Neuronal stem cell (in vitro differentiated cells): Measurements from ENCODE around the gene EBF4.

Experiments
- DNase-seq: peaks from one replicate; pipeline ENCODE4 v3.0.0-alpha.2; 2013; ENCODE audit warnings: low spot score
- H2AFZ ChIP-seq: one replicate; pipeline ENCODE4 v1.6.1; 2013; ENCODE audit warnings: mild to moderate bottlenecking, low read length, inconsistent platforms
- H2AK5ac ChIP-seq: 2 replicates; pipeline ENCODE4 v1.6.1; 2013; ENCODE audit warnings: low read depth, mild to moderate bottlenecking, inconsistent platforms, low read length, moderate library complexity, mixed read lengths
- H2BK120ac ChIP-seq: 2 replicates; pipeline ENCODE4 v1.6.1; 2013; ENCODE audit warnings: low read depth, mild to moderate bottlenecking, inconsistent platforms, low read length, moderate library complexity, mixed read lengths
- H2BK12ac ChIP-seq: one replicate; pipeline ENCODE4 v1.6.1; 2013; ENCODE audit warnings: low read length, inconsistent platforms
- H2BK15ac ChIP-seq: 2 replicates; pipeline ENCODE4 v1.6.1; 2013; ENCODE audit warnings: mild to moderate bottlenecking, low read length, inconsistent platforms, mixed read lengths
- H2BK5ac ChIP-seq: one replicate; pipeline ENCODE4 v1.6.1; 2013; ENCODE audit warnings: inconsistent platforms, mild to moderate bottlenecking, low read length, moderate library complexity
- H3K14ac ChIP-seq: one replicate; pipeline ENCODE4 v1.6.1; 2013; ENCODE audit warnings: low read length, inconsistent platforms
- H3K18ac ChIP-seq: 2 replicates; pipeline ENCODE4 v1.6.1; 2013; ENCODE audit warnings: low read length, inconsistent platforms
- H3K23ac ChIP-seq: 2 replicates; pipeline ENCODE4 v1.6.1; 2013; ENCODE audit warnings: low read depth, mild to moderate bottlenecking, mixed read lengths, low read length, inconsistent platforms; ENCODE audit not compliant: poor library complexity
- H3K27ac ChIP-seq: replicated peaks from 3 replicates; pipeline ENCODE4 v1.5.1; 2013; ENCODE audit warnings: low read length, inconsistent platforms
- H3K27me3 ChIP-seq, 3 experiments: 2 replicates each; pipeline ENCODE4 v1.6.1; 2013; ENCODE audit warnings: low read length in 3 of 3, mild to moderate bottlenecking in 2 of 3, inconsistent platforms in 1 of 3, low read depth in 1 of 3, mixed read lengths in 1 of 3, moderate library complexity in 1 of 3; ENCODE audit not compliant: control insufficient read depth in 3 of 3, insufficient read depth in 3 of 3
- H3K36me3 ChIP-seq, 2 donors: replicated peaks in 1 of 2; 2 replicates each; pipeline ENCODE4 v1.6.1; 2013; ENCODE audit warnings: low read length in 2 of 2; ENCODE audit not compliant: control insufficient read depth in 2 of 2, insufficient read depth in 2 of 2
- H3K4ac ChIP-seq: 2 replicates; pipeline ENCODE4 v1.6.1; 2013; ENCODE audit warnings: inconsistent platforms, mild to moderate bottlenecking, low read length, moderate library complexity
- H3K4me1 ChIP-seq, 2 donors: 1 replicate in 1 of 2; 2 replicates in 1 of 2; pipeline ENCODE4 v1.6.1; 2013; ENCODE audit warnings: low read length in 2 of 2, low read depth in 1 of 2; ENCODE audit not compliant: control insufficient read depth in 2 of 2, insufficient read depth in 1 of 2
- H3K4me2 ChIP-seq: one replicate; pipeline ENCODE4 v1.6.1; 2013; ENCODE audit warnings: mild to moderate bottlenecking, low read length, inconsistent platforms; ENCODE audit not compliant: insufficient read depth, poor library complexity, severe bottlenecking
- H3K4me3 ChIP-seq, 2 donors: 2 replicates each; pipeline ENCODE4 v1.5.1; 2013; ENCODE audit warnings: low read length in 2 of 2, mild to moderate bottlenecking in 2 of 2, inconsistent platforms in 1 of 2, moderate library complexity in 1 of 2
- H3K79me1 ChIP-seq: one replicate; pipeline ENCODE4 v1.6.1; 2013; ENCODE audit warnings: low read depth, mild to moderate bottlenecking, inconsistent platforms, low read length, moderate library complexity
- H3K9ac ChIP-seq: one replicate; pipeline ENCODE4 v1.6.1; 2013; ENCODE audit warnings: mild to moderate bottlenecking, low read depth, low read length, inconsistent platforms; ENCODE audit not compliant: poor library complexity
- H3K9me3 ChIP-seq, 2 donors: replicated peaks in 1 of 2; 2 replicates each; pipeline versions ENCODE3 to v1.6.1; 2013; ENCODE audit warnings: low read length in 2 of 2, mild to moderate bottlenecking in 2 of 2, inconsistent platforms in 1 of 2, low read depth in 1 of 2, mixed read lengths in 1 of 2, moderate library complexity in 1 of 2; ENCODE audit not compliant: control insufficient read depth in 2 of 2, insufficient read depth in 1 of 2
- H4K8ac ChIP-seq: one replicate; pipeline ENCODE4 v1.6.1; 2013; ENCODE audit warnings: low read depth, mild to moderate bottlenecking, inconsistent platforms, low read length, moderate library complexity
- H4K91ac ChIP-seq: one replicate; pipeline ENCODE4 v1.6.1; 2013; ENCODE audit warnings: low read length, low read depth, mild to moderate bottlenecking, inconsistent platforms; ENCODE audit not compliant: poor library complexity
- WGBS, 2 donors: extraction: QIAGEN DNeasy Blood & Tissue Kit; methylation state at CpG; one replicate each; pipeline ENCODE4 v1.1.7; 2013; ENCODE audit warnings: missing lambda C conversion rate in 2 of 2, mixed read lengths in 1 of 2; ENCODE audit not compliant: insufficient read length in 2 of 2, insufficient replicate concordance in 1 of 2; ENCODE audit errors: extremely low coverage in 2 of 2; 5-methylcytosine and 5-hydroxymethylcytosine counted together

EBF4 gene

GRCh38 chr20:2752567-2753460 is 60.2 kb downstream of the EBF4 start:
- no CpG with 5 or more reads among the region's 47 CpGs for WGBS, 2 donors
- DNase-seq, result peak; percentile 65

GRCh38 chr20:2753461-2754040 is 61.0 kb downstream of the EBF4 start:
- no peak overlapping the region for H2BK12ac ChIP-seq
- no peak overlapping the region for H4K91ac ChIP-seq
- peaks cover 4 to 7% of the 10 kb centered on the region in 2 donors for H3K4me1 ChIP-seq
- no peak overlapping the region for H3K23ac ChIP-seq
- H3K27ac ChIP-seq, result no peak overlapping the region
- H3K18ac ChIP-seq, result no peak overlapping the region
- H4K8ac ChIP-seq, result no peak overlapping the region
- no peak overlapping the region for H2AK5ac ChIP-seq
- H2BK120ac ChIP-seq, result no peak overlapping the region
- H3K9ac ChIP-seq, result no peak overlapping the region
- H2AFZ ChIP-seq, result no peak overlapping the region
- no peak overlapping the region for H3K4me3 ChIP-seq
- H2BK15ac ChIP-seq, result no peak overlapping the region
- H3K4me2 ChIP-seq, result no peak overlapping the region
- H2BK5ac ChIP-seq, result no peak overlapping the region
- WGBS, 2 donors, result no CpG with 5 or more reads among the region's 6 CpGs
- H3K79me1 ChIP-seq, result no peaks in the 10 kb centered on the region
- no peak for DNase-seq
- H3K27me3 ChIP-seq, result peaks cover 30 to 66% (median 59%) of the 10 kb centered on the region in 3 experiments
- H3K9me3 ChIP-seq, result no peaks in the 10 kb centered on the region
- H3K4ac ChIP-seq, result no peak overlapping the region
- H3K36me3 ChIP-seq, result no peaks in the 10 kb centered on the region
- H3K14ac ChIP-seq, result no peak overlapping the region

More at GRCh38 chr20:2752567-2753460, 60.2 kb downstream of the EBF4 start:
- no peak overlapping the region for H3K27ac ChIP-seq
- no peak overlapping the region for H2BK120ac ChIP-seq
- no peak overlapping the region for H2BK12ac ChIP-seq
- peak overlapping the region; percentile 26 for H3K14ac ChIP-seq
- H2AK5ac ChIP-seq, result peak overlapping the region; percentile 53
- H3K4me2 ChIP-seq, result peak overlapping the region; percentile 97
- H3K18ac ChIP-seq, result peak overlapping the region; percentile 77
- peak overlapping the region; percentile 76 for H3K9ac ChIP-seq
- H3K4me3 ChIP-seq, result peak overlapping the region; percentile 40 to 75
- H3K4ac ChIP-seq, result no peak overlapping the region
- no peaks in the 10 kb centered on the region for H3K9me3 ChIP-seq
- H2BK5ac ChIP-seq, result no peak overlapping the region
- peak overlapping the region; percentile 91 for H2AFZ ChIP-seq
- H3K36me3 ChIP-seq, result no peaks in the 10 kb centered on the region
- H2BK15ac ChIP-seq, result no peak overlapping the region
- H3K4me1 ChIP-seq, result peaks cover 4 to 7% of the 10 kb centered on the region in 2 donors
- H4K91ac ChIP-seq, result no peak overlapping the region
- H3K23ac ChIP-seq, result peak overlapping the region; percentile 46
- H4K8ac ChIP-seq, result no peak overlapping the region
- peaks cover 31 to 74% (median 67%) of the 10 kb centered on the region in 3 experiments for H3K27me3 ChIP-seq
- no peaks in the 10 kb centered on the region for H3K79me1 ChIP-seq

- H3K9me3 ChIP-seq, result no peaks in the 10 kb centered on the region
- H3K18ac ChIP-seq, result no peak overlapping the region
- H3K4me3 ChIP-seq, result no peak overlapping the region
- H2BK12ac ChIP-seq, result no peak overlapping the region
- no peak overlapping the region for H2AFZ ChIP-seq
- no peak overlapping the region for H2BK120ac ChIP-seq
- peaks cover 4 to 7% of the 10 kb centered on the region in 2 donors for H3K4me1 ChIP-seq
- no peak overlapping the region for H3K4me2 ChIP-seq
- H2BK5ac ChIP-seq, result no peak overlapping the region
- WGBS, 2 donors, result no CpG with 5 or more reads among the region's 2 CpGs
- no peak overlapping the region for H2AK5ac ChIP-seq
- DNase-seq, result no peak
- H3K23ac ChIP-seq, result no peak overlapping the region
- H3K27me3 ChIP-seq, result peaks cover 22 to 57% (median 51%) of the 10 kb centered on the region in 3 experiments
- no peak overlapping the region for H4K91ac ChIP-seq
- H3K27ac ChIP-seq, result no peak overlapping the region
- no peaks in the 10 kb centered on the region for H3K36me3 ChIP-seq
- no peak overlapping the region for H3K9ac ChIP-seq
- H3K14ac ChIP-seq, result no peak overlapping the region
- no peak overlapping the region for H3K4ac ChIP-seq
- H3K79me1 ChIP-seq, result no peaks in the 10 kb centered on the region
- H4K8ac ChIP-seq, result no peak overlapping the region
- H2BK15ac ChIP-seq, result no peak overlapping the region
Observed at GRCh38 chr20:2754424-2754823, 61.8 kb downstream of the EBF4 start.

- WGBS, 2 donors, result no CpG with 5 or more reads among the region's 18 CpGs
- Histone ChIP-seq H3K4ac (no peak overlapping the region), H3K4me1 (peaks cover 4 to 14% of the 10 kb centered on the region in 2 donors), H3K27me3 (peaks cover 14 to 46% (median 39%) of the 10 kb centered on the region in 3 experiments), H3K4me2 (no peak overlapping the region), H2BK5ac (no peak overlapping the region), H2AFZ (no peak overlapping the region), H3K9me3 (no peaks in the 10 kb centered on the region), H3K4me3 (no peak overlapping the region), H2BK12ac (peak overlapping the region; percentile 82), H4K8ac (peak overlapping the region; percentile 23), H3K23ac (no peak overlapping the region), H3K18ac (peak overlapping the region; percentile 83), H3K9ac (peak overlapping the region; percentile 54), H2BK15ac (no peak overlapping the region), H3K14ac (peak overlapping the region; percentile 72), H3K27ac (no peak overlapping the region), H3K36me3 (no peaks in the 10 kb centered on the region), H2BK120ac (no peak overlapping the region), H3K79me1 (no peaks in the 10 kb centered on the region), H2AK5ac (peak overlapping the region; percentile 42), H4K91ac (no peak overlapping the region)
- no peak for DNase-seq
Observed at GRCh38 chr20:2755451-2756055, 63.0 kb downstream of the EBF4 start.
